ENCODE data around the gene NBPF3.

DNA sequence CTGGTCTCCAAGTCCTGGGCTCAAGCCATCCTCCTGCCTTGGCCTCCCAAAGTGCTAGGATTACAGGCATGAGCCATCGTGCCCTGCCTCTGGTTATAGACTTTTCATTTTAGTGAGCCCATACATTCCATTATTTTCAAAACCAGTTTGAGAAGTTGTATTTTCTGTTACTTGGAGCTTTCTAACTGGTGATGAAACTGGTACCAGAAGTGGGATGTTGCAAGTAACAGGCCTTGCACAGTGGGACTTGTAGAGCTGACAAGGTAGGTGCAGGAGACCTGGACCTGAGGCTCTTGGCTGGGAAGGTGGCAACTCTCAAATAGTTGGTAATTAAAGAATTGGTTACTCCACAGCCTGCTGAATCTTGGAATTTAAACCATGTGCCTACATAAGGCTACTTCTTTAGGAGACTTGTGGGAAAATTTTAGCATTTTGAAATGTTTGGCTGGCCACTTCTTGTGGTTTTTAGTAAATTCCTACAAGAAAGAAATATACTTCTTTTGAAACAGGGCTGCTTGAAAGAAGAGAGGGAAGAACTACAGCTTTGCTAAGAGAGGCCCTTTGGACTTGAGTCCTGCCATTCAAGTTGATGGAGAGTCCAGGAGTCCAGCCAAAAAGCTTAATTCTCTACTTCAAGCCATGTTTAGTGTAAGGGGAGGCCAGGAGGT is 59.5 kb downstream of the NBPF3 start:
- no peak for TF ChIP-seq POLR2A (IDR thresholded peaks at IDR 0.05)
- TF ChIP-seq, protein P1, sequence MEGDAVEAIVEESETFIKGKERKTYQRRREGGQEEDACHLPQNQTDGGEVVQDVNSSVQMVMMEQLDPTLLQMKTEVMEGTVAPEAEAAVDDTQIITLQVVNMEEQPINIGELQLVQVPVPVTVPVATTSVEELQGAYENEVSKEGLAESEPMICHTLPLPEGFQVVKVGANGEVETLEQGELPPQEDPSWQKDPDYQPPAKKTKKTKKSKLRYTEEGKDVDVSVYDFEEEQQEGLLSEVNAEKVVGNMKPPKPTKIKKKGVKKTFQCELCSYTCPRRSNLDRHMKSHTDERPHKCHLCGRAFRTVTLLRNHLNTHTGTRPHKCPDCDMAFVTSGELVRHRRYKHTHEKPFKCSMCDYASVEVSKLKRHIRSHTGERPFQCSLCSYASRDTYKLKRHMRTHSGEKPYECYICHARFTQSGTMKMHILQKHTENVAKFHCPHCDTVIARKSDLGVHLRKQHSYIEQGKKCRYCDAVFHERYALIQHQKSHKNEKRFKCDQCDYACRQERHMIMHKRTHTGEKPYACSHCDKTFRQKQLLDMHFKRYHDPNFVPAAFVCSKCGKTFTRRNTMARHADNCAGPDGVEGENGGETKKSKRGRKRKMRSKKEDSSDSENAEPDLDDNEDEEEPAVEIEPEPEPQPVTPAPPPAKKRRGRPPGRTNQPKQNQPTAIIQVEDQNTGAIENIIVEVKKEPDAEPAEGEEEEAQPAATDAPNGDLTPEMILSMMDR (IDR thresholded peaks at IDR 0.05): no peak
